Skin of body (tissue), 2 donors: ENCODE measurements around the gene ENSA. TPM values are rescaled to one million over a fixed set of nuclear protein-coding genes. Genes with fewer than 3 reads are reported as not detected.
"Not testable (repeated sequence)": the region's sequence is repeated elsewhere in the genome, so short reads cannot be mapped to it uniquely, and the experiment has no call there.

Source experiments
- DNase-seq: peaks from one replicate; lab custom pipeline; 2025; lab: John Stamatoyannopoulos, UW
- total RNA-seq: library from RNA; depleted of rRNA; stranded (reverse); fragments of >200 nt; gene quantifications from one replicate; pipeline ENCODE4 v1.2.3, GENCODE V29; 2014

The ENSA gene, protein sequence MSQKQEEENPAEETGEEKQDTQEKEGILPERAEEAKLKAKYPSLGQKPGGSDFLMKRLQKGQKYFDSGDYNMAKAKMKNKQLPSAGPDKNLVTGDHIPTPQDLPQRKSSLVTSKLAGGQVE
- total RNA-seq = 89.7 TPM

DNA sequence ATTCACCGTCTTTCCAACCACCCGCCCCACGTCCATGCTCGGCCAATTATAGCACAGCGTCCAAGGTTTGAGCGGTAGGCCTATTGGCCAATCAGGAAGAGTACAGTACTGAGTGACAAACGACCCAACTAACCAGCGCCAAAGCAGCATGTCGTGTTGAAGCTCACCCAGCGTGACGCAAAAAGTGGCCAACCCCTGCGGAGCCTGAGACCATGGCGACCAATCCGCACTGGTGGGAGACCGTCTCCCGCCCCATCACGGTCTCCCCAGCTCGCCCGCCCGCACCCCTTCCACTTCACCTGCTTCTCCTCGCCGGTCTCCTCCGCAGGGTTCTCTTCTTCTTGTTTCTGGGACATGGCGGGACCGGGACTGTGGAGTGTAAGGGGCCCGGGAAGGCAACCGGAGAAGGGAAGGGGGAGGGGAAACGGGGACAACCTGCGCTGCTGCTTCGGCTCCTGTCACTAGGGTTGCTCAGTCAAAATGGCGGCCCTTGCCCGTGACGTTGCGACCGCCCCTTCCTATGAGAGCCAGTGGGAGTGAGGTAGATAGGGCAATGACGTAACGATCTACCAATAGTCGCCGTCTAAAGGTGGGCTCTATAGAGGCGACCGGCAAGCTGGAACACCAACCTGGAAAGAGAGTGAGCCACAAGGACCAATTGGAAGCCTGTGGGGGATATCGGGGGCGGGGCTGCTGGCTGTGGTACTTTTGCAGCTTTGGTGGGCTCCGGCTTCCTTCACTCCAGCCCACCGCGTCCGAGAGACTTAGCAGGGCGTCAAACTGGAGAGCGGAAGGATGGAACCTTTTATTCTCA lies at the start of gene ENSA:
Gene ENSA (minus strand): TSS at position 498 of the 814 bp plus-strand sequence. CDS start 142 bp downstream, at position 356.
- DNase-seq = peak; percentile 100

DNA sequence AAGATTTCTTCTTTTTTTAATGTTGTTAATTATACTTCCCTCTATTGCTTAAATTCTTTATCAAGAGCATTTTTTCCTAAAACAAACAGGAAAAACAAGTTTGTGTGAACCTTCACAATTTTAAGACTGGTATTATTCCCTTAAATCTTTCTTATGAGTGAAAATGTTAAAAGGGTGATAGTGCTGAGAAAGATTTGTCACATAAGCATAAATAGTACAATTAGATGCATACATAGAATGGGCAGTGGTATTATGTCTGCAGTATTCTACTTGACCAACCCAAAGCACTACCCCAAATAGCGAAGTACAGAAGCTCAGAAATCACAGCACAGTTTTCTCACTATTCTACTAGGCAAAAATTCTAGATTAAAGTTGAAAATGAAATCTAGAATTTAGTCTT lies 49.6 kb upstream of the ENSA start:
- DNase-seq = no peak

DNA sequence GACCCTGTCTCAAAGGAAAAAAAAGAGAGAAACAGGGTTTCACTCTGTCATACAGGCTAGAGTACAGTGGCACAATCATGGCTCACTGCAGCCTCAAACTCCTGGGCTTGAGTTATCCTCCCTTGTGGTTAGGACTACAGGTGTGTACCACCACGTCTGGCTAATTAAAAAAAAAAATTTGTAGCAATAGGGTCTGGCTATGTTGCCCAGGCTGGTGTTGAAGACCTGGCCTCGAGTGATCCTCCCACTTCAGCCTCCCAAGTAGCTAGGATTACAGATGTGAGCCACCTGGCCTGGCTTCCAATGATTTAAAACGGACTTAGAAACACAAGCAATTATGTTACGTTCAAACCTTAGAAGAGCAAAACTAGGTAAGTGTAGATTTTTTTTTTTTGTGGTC lies 45.5 kb upstream of the ENSA start:
- no peak for DNase-seq

DNA sequence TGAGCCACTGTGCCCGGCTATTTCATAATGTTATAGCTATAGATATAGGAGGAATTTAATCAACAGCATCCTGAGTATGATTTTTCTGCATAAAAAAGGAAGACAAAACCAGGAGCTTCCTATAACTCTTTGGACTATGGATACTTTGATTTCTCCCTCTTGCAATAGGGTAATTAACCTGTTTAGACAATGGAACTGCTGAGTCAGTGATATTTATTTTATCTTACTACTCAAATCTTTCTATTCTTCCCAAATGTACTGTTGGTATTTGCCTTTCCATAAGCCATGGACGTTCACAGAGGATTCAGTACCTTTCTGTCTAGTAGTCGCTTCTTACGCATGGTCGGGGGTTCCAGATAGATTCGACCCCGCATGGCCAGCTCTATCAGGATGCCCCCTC lies 33.9 kb upstream of the ENSA start:
- no peak for DNase-seq

DNA sequence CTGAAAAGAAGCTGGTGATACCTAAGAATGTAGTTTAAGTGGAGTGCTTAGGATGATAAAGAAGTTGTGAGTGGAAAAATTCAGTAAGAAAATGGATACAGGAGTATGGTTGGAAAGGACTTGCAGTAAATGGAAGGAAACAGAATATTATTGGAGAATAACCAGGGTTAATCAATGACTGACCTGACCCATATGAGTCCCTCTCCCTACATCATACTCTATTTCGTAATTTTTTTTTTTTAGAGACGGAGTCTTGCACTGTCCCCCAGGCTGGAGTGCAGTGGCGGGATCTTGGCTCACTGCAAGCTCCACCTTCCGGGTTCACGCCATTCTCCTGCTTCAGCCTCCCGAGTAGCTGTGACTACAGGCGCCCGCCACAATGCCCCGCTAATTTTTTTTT lies 33.4 kb upstream of the ENSA start:
- DNase-seq = no peak

DNA sequence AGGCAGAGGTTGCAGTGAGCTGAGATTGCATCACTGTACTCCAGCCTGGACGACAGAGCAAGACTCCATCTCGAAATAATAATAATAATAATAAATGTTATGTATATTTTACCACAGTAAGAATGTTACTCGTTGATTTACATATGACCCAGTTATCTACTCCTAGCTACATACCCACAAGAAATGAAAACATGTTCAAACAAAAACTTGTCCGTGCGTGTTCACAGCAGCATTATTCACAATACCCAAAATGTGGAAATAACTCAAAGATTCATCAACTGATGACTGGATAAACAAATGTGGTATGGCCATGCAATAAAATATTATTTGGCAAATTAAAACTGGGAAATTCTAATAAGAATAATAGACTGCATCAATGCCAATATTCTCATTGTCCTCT lies 31.7 kb upstream of the ENSA start:
- no peak for DNase-seq

DNA sequence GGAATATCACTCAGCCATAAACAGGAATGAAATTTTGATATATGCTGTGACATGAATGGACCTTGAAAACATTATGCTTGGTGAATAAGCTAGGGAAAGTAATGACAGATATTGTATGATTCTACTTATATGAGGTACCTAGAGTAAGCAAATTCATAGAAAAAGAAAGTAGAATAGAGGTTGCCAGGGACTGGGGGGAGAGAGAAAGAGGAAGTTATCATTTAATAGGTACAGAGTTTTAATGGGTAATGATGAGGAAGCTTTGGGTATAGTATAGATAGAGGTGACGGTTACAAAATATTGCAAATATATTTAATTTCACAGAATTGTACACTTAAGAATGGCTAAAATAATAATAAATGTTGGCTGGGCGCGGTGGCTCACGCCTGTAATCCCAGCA lies 31.2 kb upstream of the ENSA start:
- DNase-seq = no peak

DNA sequence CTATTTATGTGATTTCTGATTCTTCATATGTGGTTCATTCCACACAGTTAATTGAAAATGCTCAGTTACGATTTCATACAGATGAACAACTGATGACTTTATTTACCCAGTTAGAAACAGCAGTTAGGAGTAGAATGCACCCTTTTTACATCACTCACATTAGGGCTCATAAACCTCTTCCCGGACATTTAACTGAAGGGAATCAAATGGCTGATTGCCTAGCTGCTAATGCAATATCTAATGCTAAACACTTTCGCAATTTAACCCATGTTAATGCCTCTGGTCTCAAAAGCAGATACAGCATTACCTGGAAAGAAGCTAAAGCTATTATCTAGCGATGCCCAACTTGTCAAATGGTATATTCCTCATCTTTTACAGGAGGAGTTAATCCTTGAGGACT lies 27.7 kb upstream of the ENSA start:
- not testable (repeated sequence) for DNase-seq

DNA sequence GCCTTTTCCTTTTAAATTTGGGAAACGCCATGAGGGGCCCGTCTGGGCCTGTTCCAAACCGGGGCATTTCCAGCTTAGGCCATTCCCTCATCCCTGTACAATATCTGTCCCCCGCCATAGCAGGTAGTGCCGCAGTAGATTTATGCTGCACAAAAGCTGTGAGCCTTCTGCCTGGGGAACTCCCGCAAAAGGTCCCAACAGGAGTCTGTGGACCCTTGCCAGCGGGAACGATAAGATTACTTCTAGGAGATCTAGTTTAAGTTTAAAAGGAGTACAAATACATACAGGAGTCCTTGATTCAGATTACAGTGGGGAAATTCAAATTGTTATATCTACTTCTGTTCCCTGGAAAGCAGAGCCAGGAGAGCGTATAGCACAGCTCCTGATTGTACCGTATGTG lies 25.2 kb upstream of the ENSA start:
- not testable (repeated sequence) for DNase-seq

DNA sequence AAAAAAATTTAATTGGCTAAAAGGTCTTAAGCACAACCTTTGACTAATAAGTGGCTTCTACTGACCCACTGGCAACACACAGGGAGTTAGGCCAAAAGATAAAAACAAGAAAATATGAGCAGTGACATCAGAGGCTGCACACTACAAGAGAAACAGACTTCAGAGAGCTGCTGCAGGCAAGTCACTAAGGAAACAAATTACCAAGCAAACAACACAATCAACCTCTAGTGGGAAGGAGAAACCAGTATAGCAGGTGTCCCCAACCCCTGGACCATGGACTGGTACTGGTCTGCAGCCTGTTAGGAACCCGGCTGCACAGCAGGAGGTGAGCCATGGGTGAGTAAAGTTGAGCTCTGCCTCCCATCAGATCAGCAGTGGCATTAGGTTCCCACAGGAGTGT lies 20.8 kb upstream of the ENSA start:
- DNase-seq = no peak

DNA sequence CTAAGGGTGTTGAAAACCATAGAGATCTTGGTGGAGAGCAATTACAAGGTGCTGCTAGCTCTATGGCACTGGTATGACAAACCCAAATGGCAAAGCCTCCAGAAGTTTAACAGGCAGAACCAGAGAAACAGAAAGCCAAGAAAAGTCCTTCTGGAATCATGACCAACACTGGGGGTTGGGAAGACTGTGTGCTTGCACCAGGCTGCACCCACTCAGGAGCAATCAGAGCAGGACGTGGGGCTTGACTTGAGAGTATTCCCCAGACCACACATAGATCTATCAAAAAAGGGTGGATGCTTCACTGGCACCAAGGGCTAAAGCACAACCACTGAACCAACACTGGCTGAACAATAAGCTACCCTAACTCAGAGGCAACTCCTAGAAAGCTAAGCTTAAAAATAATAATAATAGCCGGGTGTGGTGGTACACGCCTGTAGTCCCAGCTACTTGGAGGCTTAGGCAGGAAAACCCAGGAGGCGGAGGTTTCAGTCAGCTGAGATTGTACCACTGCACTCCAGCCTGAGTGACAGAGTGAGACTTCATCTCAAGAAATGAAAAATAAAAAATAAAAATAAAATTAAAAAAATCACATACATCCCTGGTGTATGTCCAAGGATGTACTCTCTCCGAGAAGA lies 20.1 kb upstream of the ENSA start:
- DNase-seq = no peak

DNA sequence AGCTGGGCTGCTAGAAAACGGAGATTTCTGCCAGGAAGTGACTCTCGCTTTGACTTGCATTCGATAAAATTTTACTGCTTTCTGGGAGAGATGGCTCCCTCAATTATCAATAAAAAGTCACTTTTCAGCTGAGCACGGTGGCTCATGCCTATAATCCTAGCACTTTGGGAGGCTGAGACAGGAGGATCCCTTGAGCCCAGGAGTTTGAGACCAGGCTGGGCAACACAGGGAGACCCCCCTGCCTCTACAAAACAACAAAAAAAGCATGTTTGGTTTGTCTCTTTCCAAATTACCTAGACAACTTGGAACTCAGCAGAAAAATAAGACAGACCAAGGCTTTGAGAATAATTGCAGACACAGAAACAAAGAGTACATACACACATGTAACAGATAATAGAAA lies 12.9 kb upstream of the ENSA start:
- DNase-seq = no peak

DNA sequence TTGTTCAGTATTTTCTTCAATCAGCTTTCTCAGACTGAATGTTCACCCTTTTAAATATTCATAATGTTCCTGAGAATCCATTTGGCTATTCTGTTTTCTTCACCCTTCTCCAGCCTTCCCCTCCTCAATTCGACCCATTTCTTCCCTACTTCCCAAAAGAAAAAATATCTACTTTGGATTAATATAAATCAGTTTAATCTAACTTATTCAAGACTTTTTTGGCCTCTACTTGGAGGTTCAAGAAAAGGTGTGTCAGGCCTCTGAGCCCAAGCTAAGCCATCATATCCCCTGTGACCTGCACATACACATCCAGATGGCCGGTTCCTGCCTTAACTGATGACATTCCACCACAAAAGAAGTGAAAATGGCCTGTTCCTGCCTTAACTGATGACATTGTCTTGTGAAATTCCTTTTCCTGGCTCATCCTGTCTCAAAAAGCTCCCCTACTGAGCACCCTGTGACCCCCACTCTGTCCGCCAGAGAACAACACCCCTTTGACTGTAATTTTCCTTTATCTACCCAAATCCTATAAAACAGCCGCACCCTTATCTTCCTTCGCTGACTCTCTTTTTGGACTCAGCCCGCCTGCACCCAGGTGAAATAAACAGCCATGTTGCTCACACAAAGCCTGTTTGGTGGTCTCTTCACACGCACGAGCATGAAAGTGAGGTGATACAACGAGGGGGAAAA lies 11.9 kb upstream of the ENSA start:
- not testable (repeated sequence) for DNase-seq

DNA sequence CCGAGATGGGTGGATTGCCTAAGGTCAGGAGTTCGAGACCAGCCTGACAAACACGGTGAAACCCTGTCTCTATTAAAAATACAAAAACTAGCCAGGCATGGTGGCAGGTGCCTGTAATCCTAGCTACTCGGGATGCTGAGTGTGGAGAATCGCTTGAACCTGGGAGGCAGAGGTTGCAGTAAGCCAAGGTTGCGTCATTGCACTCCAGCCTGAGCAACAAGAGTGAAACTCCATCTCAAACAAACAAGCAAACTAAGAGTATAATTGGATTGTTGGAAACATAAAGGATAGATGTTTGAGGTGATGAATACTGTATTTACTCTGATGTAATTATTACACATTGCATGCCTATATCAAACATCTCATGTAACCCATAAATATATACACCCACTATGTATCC lies 9.0 kb upstream of the ENSA start:
- not testable (repeated sequence) for DNase-seq

DNA sequence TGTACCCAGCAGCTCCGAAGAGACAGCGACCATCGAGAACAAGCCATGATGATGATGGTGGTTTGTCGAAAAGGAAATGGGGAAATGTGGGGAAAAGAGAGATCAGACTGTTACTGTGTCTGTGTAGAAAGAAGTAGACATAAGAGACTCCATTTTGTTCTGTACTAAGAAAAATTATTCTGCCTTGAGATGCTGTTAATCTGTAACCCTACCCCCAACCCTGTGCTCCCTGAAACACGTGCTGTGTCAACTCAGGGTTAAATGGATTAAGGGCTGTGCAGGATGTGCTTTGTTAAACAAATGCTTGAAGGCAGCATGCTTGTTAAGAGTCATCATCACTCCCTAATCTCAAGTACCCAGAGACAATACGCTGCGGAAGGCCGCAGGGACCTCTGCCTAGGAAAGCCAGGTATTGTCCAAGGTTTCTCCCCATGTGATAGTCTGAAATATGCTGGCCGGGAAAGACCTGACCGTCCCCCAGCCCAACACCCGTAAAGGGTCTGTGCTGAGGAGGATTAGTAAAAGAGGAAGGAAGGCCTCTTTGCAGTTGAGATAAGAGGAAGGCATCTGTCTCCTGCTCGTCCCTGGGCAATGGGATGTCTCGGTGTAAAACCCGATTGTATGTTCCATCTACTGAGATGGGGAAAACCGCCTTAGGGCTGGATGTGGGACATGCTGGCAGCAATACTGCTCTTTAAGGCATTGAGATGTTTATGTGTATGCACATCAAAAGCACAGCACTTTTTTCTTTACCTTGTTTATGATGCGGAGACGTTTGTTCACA lies 5.6 kb upstream of the ENSA start:
- not testable (repeated sequence) for DNase-seq

DNA sequence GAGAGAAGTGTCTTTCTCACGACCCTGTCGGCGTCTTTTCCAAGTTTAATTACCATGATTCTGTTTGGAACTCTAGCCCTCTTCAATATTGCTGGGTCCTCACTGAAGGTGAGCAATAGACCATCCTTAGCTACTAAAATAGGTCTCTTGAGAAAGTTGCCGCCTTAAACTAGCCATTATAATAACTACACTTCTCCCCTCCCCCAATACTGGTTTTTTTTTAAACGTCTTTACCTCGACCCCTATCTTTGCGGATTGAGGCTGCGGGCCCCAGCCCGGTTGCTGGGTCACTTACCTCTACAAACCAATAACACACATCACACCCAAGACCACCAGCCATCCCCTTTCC lies 672 bp downstream of the ENSA start:
- DNase-seq = no peak

DNA sequence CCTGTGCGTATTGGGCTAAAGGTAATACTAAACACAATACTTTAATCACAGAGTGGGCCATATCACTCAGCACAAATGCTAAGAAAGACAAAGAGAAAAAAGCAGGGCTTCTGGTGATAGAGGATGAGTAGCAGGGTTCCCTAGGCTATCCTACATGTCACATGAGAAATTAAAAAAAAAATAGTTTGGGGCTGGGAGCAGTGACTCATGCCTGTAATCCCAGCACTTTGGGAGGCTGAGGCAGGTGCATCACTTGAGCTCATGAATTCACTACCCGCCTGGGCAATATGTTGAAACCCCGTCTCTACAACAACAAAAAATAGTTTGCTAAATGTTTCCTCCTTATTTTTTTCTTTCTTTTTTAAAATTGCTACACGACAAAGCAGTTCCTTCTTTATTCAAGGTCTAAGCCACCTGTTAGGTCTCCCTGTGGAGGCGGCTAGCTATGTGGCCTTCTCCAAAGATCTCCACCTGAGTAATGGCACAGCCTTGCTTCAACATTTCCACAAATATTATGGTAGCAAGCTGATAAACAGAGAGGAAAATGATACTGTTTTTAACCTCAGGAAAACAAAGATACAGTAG lies 1.5 kb downstream of the ENSA start:
- no peak for DNase-seq

DNA sequence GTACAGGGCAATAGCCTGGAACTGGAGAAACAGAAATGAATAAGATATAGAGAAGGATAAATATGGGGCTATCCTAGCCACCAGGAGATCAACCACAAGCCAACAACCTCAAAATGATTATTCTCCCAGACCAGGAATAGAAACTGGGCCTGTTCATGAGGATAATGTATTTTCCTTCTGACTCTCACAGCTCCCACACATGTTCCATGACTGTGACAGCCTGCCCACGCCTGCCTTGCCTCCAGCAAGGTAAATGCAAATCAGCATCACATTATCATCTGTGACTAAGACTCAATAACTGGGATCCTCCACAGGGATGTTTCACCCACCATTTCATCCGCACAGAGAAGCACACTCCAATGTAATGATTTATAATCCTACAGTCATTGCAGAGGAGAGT lies 3.3 kb downstream of the ENSA start:
- DNase-seq = no peak

DNA sequence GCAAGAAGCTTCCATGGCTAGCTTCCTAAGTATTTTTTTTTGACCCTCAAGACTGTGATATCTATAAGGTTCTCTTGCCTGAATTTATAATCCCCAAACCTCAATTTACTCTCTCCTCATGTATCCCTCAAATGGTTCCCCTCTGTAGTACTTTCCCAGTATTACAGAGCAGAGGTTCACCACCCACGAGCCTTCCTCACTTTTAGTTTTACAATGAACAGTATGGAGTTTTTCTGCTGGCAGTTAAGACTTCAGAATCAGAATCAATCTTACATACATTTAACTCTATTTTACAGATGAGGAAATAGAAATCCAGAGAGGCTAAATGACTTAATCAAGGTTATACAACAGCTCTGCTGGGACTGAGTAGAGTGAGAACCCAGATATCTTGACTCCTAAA lies 4.9 kb downstream of the ENSA start:
- not testable (repeated sequence) for DNase-seq

DNA sequence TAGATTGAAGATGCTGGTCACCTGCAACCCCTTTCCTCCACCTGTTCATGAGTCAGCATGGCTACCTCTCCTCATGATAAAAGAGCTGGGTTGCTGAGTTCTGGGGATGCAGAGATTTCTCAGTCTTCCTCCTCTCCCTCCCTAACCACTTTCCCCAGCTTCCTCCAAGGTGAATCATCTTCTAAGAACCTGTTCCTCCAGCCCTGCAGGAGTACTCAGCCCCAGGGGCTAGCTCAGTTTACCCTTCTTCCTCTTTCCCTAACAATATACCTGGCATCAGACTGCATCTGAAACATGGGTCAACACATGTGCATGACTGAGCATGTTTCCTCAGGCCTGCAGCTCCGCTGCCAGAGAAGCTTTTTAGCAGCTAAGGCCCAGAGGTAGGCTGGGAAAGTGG lies 5.3 kb downstream of the ENSA start:
- not testable (repeated sequence) for DNase-seq

DNA sequence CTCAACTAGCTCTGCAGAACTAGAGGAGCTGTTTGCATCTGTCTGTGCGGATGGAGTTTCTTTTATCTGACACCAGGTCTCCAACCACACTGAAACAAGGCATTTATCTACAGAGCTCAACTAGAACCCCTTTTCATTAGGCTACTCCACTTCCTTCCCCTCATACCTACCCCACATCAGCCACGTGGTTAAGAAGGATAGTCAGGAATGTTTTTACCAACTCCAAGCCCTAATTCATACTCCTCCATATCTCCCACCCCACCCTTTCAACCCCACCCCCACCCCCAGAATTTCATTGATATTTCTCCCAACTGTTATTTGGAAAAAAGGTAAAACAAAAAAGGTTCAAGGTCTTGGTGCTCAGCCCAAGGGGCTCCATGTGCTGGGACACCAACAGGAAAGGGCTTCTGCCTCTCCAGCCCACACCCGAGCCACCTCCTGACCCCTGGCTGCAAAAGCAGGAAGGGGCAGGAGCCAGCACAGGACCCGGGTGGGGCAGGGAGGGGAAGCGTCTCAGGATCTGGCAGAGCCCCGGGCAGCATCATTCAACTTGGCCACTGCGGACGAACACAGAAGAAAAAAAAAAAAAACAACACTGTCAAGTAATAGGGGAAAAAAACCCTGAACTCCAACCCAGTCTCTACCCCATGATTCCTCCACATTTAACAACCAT lies 7.0 kb downstream of the ENSA start:
- DNase-seq = no peak
